H9 (cell line): ENCODE data around the gene UTS2B. TPM values are rescaled to one million over a fixed set of nuclear protein-coding genes. Genes with fewer than 3 reads are reported as not detected.

Experiments used
- DNase-seq: peaks from one replicate; pipeline ENCODE4 v3.0.0-alpha.2; 2017
- H2AFZ ChIP-seq: one replicate; pipeline ENCODE4 v1.6.1; 2013; ENCODE audit warnings: mild to moderate bottlenecking, low read length, control low read depth, moderate library complexity
- H2AK5ac ChIP-seq: 2 replicates; pipeline ENCODE4 v1.6.1; 2013; ENCODE audit warnings: low read length, control low read depth, mixed read lengths; ENCODE audit not compliant: insufficient read length
- H2BK120ac ChIP-seq: one replicate; pipeline ENCODE4 v1.6.1; 2013; ENCODE audit warnings: low read depth, mild to moderate bottlenecking, low read length, control low read depth, inconsistent platforms; ENCODE audit not compliant: poor library complexity, severe bottlenecking
- H2BK12ac ChIP-seq: 2 replicates; pipeline ENCODE4 v1.6.1; 2013; ENCODE audit warnings: low read length, control low read depth, mixed read lengths, low read depth; ENCODE audit not compliant: insufficient read length
- H2BK15ac ChIP-seq: 2 replicates; pipeline ENCODE4 v1.6.1; 2013; ENCODE audit warnings: low read depth, low read length, control low read depth
- H2BK20ac ChIP-seq: one replicate; pipeline ENCODE4 v1.6.1; 2013; ENCODE audit warnings: low read depth, mild to moderate bottlenecking, low read length, control low read depth, inconsistent platforms; ENCODE audit not compliant: poor library complexity, severe bottlenecking
- H2BK5ac ChIP-seq: 2 replicates; pipeline ENCODE4 v1.6.1; 2013; ENCODE audit warnings: low read length, control low read depth, mixed read lengths; ENCODE audit not compliant: insufficient read length
- H3K14ac ChIP-seq: 2 replicates; pipeline ENCODE4 v1.6.1; 2013; ENCODE audit warnings: low read length, control low read depth; ENCODE audit not compliant: insufficient read depth
- H3K18ac ChIP-seq: 2 replicates; pipeline ENCODE4 v1.6.1; 2013; ENCODE audit warnings: low read depth, mild to moderate bottlenecking, mixed read lengths, low read length, control low read depth; ENCODE audit not compliant: insufficient read length
- H3K23ac ChIP-seq: 2 replicates; pipeline ENCODE4 v1.6.1; 2013; ENCODE audit warnings: low read length, control low read depth, mixed read lengths, low read depth; ENCODE audit not compliant: insufficient read length
- H3K23me2 ChIP-seq: 2 replicates; pipeline ENCODE4 v1.6.1; 2013; ENCODE audit warnings: low read depth, mild to moderate bottlenecking, mixed read lengths, low read length, control low read depth; ENCODE audit not compliant: insufficient read length, poor library complexity, severe bottlenecking
- H3K27ac ChIP-seq: 2 replicates; pipeline ENCODE4 v1.5.1; 2013; ENCODE audit warnings: low read length, control low read depth, mixed read lengths, low read depth; ENCODE audit not compliant: insufficient read length
- H3K27me3 ChIP-seq: 2 replicates; pipeline ENCODE4 v1.6.1; 2013; ENCODE audit warnings: low read length, control low read depth, inconsistent platforms; ENCODE audit not compliant: insufficient read depth
- H3K4ac ChIP-seq: 2 replicates; pipeline ENCODE4 v1.6.1; 2013; ENCODE audit warnings: low read depth, mild to moderate bottlenecking, control low read depth, inconsistent platforms, low read length, moderate library complexity
- H3K4me1 ChIP-seq: 2 replicates; pipeline ENCODE4 v1.6.1; 2013; ENCODE audit warnings: low read length, control low read depth, inconsistent platforms; ENCODE audit not compliant: insufficient read depth
- H3K4me2 ChIP-seq: 2 replicates; pipeline ENCODE4 v1.6.1; 2013; ENCODE audit warnings: low read length, control low read depth, mixed read lengths; ENCODE audit not compliant: insufficient read length, insufficient read depth
- H3K56ac ChIP-seq: 2 replicates; pipeline ENCODE4 v1.6.1; 2013; ENCODE audit warnings: low read depth, mild to moderate bottlenecking, mixed read lengths, low read length, control low read depth; ENCODE audit not compliant: insufficient read length
- H3K79me1 ChIP-seq: 2 replicates; pipeline ENCODE4 v1.6.1; 2013; ENCODE audit warnings: low read depth, mild to moderate bottlenecking, moderate library complexity, low read length, control low read depth, inconsistent platforms; ENCODE audit not compliant: insufficient read depth, poor library complexity, severe bottlenecking
- H3K79me2 ChIP-seq: 2 replicates; pipeline ENCODE4 v1.6.1; 2013; ENCODE audit warnings: low read length, control low read depth, inconsistent platforms; ENCODE audit not compliant: insufficient read depth
- H3K9ac ChIP-seq: 2 replicates; pipeline ENCODE4 v1.6.1; 2013; ENCODE audit warnings: low read length, control low read depth, mixed read lengths; ENCODE audit not compliant: insufficient read length; ENCODE audit errors: extremely low read depth
- H3K9me3 ChIP-seq: one replicate; pipeline ENCODE4 v1.6.1; 2013; ENCODE audit warnings: low read depth, low read length, inconsistent platforms; ENCODE audit not compliant: control insufficient read depth
- H3T11ph ChIP-seq: one replicate; pipeline ENCODE4 v1.6.1; 2013; ENCODE audit warnings: mild to moderate bottlenecking, low read length, control low read depth, inconsistent platforms
- H4K20me1 ChIP-seq: one replicate; pipeline ENCODE4 v1.6.1; 2013; ENCODE audit not compliant: control insufficient read depth, insufficient read length, insufficient read depth
- H4K5ac ChIP-seq: 2 replicates; pipeline ENCODE4 v1.6.1; 2013; ENCODE audit warnings: low read depth, mild to moderate bottlenecking, mixed read lengths, low read length, control low read depth; ENCODE audit not compliant: insufficient read length
- H4K8ac ChIP-seq: replicated peaks from 2 replicates; pipeline ENCODE4 v1.6.1; 2013; ENCODE audit warnings: low read length, control low read depth, mixed read lengths, low read depth; ENCODE audit not compliant: insufficient read length
- H4K91ac ChIP-seq: 2 replicates; pipeline ENCODE4 v1.6.1; 2013; ENCODE audit warnings: low read depth, mild to moderate bottlenecking, moderate library complexity, mixed read lengths, low read length, control low read depth; ENCODE audit not compliant: insufficient read length
- H3K27ac Mint-ChIP-seq, 3 experiments: 2 replicates in 2 of 3; 3 replicates in 1 of 3; pipeline ENCODE4 v1.8.0; 2020 to 2021; ENCODE audit warnings: mixed read lengths in 3 of 3, mild to moderate bottlenecking in 1 of 3, moderate library complexity in 1 of 3
- H3K27me3 Mint-ChIP-seq: 2 replicates; pipeline ENCODE4 v1.8.0; 2021; ENCODE audit warnings: low read depth, mild to moderate bottlenecking, moderate library complexity, mixed read lengths
- H3K36me3 Mint-ChIP-seq, 3 experiments: 2 replicates in 2 of 3; 3 replicates in 1 of 3; pipeline ENCODE4 v1.8.0; 2020 to 2021; ENCODE audit warnings: low read depth in 3 of 3, mixed read lengths in 3 of 3; ENCODE audit not compliant: insufficient read depth in 1 of 3
- H3K4me1 Mint-ChIP-seq, 2 experiments: 2 replicates each; pipeline ENCODE4 v1.8.0; 2020; ENCODE audit warnings: mixed read lengths in 2 of 2
- H3K4me3 Mint-ChIP-seq, 2 experiments: 2 replicates in 1 of 2; 3 replicates in 1 of 2; pipeline ENCODE4 v1.8.0; 2020 to 2021; ENCODE audit warnings: mild to moderate bottlenecking in 2 of 2, mixed read lengths in 2 of 2, moderate library complexity in 1 of 2
- H3K9me3 Mint-ChIP-seq, 2 experiments: 2 replicates in 1 of 2; 3 replicates in 1 of 2; pipeline ENCODE4 v1.8.0; 2020; ENCODE audit warnings: mild to moderate bottlenecking in 2 of 2, mixed read lengths in 2 of 2, moderate library complexity in 1 of 2
- CTCF ChIP-seq: fragments of 200-600 bp; sonication (generic); conservative IDR thresholded peaks from 3 replicates; pipeline ENCODE4 v1.8.0; 2021; ENCODE audit warnings: antibody characterized with exemption, mild to moderate bottlenecking
- WGBS: extraction: QIAGEN DNeasy Blood & Tissue Kit; methylation state at CpG from one replicate; pipeline ENCODE4 v1.1.7; 2013; ENCODE audit warnings: missing lambda C conversion rate, low lambda C conversion rate, mixed read lengths; ENCODE audit not compliant: insufficient read length; ENCODE audit errors: extremely low coverage; 5-methylcytosine and 5-hydroxymethylcytosine counted together
- total RNA-seq: library from RNA; stranded (reverse); gene quantifications from 2 replicates; pipeline ENCODE4 v1.2.1, GENCODE V29; 2021

Gene UTS2B
- total RNA-seq, 1 experiment from 2014 or later: 0.09 TPM

GRCh38 chr3:191350396-191351090, 20.2 kb upstream of the UTS2B start:
- no peaks in the 10 kb centered on the region for H3K9me3 ChIP-seq
- no peak overlapping the region for H2BK20ac ChIP-seq
- Mint-ChIP-seq H3K27me3 (no peaks in the 10 kb centered on the region), H3K36me3 (no peaks in the 10 kb centered on the region; a peak in 1 of 7 replicates), H3K9me3 (no peaks in the 10 kb centered on the region), H3K27ac (peak overlapping the region; percentile 17 to 71 (median 55); a peak in 5 of 7 replicates), H3K4me3 (no peak overlapping the region), H3K4me1 (peaks cover 39 to 41% of the 10 kb centered on the region in 2 experiments)
- WGBS: no CpG with 5 or more reads among the region's 5 CpGs
- no peak overlapping the region for H3K4ac ChIP-seq
- peaks cover 2% of the 10 kb centered on the region for H3K79me1 ChIP-seq
- H3T11ph ChIP-seq: no peak overlapping the region
- peaks cover 2% of the 10 kb centered on the region; the same call in 1 of the 2 replicates for H3K79me2 ChIP-seq
- no peak overlapping the region for H3K18ac ChIP-seq
- no peak overlapping the region for H3K27ac ChIP-seq
- H2BK12ac ChIP-seq: no peak overlapping the region
- DNase-seq: no peak
- no peak overlapping the region for H2BK15ac ChIP-seq
- no peak overlapping the region for H2BK5ac ChIP-seq
- no peak overlapping the region for H2BK120ac ChIP-seq
- H4K91ac ChIP-seq: no peak overlapping the region
- TF ChIP-seq CTCF: no peak
- H3K23me2 ChIP-seq: no peaks in the 10 kb centered on the region
- H2AK5ac ChIP-seq: no peak overlapping the region
- H3K4me2 ChIP-seq: no peak overlapping the region
- no peaks in the 10 kb centered on the region for H4K20me1 ChIP-seq
- H3K56ac ChIP-seq: no peak overlapping the region
- no peak overlapping the region for H3K23ac ChIP-seq
- H4K5ac ChIP-seq: no peak overlapping the region
- no peak overlapping the region for H3K9ac ChIP-seq
- no peak overlapping the region for H3K14ac ChIP-seq
- H3K27me3 ChIP-seq: no peaks in the 10 kb centered on the region
- no peak overlapping the region for H2AFZ ChIP-seq
- no peak overlapping the region for H4K8ac ChIP-seq
- peaks cover 6% of the 10 kb centered on the region; the same call in 1 of the 2 replicates for H3K4me1 ChIP-seq
